Eye (tissue), 1 donor: ENCODE data around the gene FAM43B.
"Not testable (repeated sequence)": the region's sequence is repeated elsewhere in the genome, so short reads cannot be mapped to it uniquely, and the experiment has no call there.

Source experiments
- DNase-seq: peaks from one replicate; pipeline ENCODE4 v3.0.0-alpha.2; 2015

Gene FAM43B, protein sequence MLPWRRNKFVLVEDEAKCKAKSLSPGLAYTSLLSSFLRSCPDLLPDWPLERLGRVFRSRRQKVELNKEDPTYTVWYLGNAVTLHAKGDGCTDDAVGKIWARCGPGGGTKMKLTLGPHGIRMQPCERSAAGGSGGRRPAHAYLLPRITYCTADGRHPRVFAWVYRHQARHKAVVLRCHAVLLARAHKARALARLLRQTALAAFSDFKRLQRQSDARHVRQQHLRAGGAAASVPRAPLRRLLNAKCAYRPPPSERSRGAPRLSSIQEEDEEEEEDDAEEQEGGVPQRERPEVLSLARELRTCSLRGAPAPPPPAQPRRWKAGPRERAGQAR

GRCh38 chr1:20551945-20552727, at the start of gene FAM43B:
TSS of gene FAM43B (plus strand) at chr1:20552573. CDS start at chr1:20552974, 401 bp downstream.
- DNase-seq: peak; percentile 89

DNA sequence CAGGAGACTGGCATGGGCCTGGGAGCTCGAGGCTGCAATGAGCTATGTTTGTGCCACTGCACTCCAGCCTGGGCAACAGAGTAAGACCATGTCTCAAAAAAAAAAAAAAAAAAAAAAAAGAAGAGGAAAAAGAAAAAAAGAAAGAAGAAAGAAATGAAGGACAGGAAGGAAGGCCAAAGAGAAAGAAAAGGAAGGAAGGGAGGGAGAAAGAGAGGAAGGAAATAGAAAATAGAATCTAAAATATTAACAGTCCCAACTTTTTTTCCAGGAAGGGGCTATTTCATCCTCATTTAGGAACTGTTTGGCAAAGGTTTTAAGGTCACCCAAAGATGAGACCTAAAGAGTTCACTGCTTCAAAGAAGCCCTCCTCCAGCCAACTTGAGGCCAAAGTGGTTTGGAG, 46.9 kb upstream of the FAM43B start:
- DNase-seq: no peak

- DNase-seq: no peak
Measured at GRCh38 chr1:20507248-20507563, 45.2 kb upstream of the FAM43B start.

DNA sequence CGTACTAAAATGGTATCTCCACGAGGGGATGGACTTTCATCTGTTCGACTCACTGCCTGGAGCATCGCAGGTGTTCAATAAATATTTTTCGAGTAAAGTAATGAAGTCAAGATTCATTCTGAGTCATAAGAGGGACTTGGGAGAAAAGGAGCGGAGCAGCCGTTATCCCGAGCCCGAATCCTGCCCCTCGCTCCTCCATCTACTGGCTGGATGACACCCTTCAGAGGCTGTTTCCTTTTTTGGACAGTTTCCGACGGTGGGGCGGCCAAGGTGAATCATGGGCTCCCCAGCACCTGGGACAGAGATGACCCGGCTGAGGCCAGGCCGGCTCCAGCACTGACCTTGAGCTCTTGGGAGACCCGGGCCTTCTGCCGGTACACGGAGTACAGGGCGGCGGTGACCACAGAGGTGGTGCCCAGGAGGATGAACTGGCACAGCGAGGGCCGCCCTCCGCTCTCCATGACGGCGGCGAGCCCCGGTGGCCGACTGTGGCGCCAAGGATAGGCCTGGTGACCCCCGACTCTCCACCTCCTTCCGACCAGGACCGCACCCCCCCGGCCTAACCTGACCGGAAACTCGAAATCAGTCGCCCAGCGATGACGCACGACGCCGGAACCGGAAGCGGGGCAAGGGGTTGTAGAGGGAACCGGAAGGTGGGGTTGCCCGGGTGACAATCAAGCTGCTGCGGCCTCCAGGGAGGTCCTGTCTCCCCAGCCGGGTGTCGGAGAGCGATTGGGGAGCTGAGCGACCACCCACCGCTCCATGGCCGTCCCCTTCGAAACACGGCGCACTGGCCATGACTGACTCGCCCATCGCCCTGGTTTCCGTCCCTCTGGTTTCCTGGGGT, 44.6 kb upstream of the FAM43B start, which contains the start of gene MUL1:
MUL1 (minus strand) TSS at position 588 of the 847 bp plus-strand sequence; CDS start at position 461, 127 bp downstream.
- peak; percentile 98 for DNase-seq

DNA sequence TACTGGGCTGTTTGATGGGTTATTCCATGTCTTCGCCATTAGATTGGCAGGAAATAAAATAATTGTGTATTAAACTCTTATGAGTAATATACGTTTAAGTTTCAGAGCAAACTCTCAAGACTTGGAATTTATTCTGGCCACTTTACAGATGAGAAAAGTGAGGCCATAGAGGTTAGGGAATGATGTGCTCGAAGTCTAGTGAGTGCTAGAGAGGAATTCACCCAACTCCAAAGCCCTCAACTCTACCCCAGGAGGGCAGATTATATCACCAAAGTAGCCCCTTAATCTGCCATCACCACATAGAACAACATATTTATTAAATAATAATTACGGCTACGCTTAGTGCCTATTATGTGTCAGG, 44.0 kb upstream of the FAM43B start:
- no peak for DNase-seq

DNA sequence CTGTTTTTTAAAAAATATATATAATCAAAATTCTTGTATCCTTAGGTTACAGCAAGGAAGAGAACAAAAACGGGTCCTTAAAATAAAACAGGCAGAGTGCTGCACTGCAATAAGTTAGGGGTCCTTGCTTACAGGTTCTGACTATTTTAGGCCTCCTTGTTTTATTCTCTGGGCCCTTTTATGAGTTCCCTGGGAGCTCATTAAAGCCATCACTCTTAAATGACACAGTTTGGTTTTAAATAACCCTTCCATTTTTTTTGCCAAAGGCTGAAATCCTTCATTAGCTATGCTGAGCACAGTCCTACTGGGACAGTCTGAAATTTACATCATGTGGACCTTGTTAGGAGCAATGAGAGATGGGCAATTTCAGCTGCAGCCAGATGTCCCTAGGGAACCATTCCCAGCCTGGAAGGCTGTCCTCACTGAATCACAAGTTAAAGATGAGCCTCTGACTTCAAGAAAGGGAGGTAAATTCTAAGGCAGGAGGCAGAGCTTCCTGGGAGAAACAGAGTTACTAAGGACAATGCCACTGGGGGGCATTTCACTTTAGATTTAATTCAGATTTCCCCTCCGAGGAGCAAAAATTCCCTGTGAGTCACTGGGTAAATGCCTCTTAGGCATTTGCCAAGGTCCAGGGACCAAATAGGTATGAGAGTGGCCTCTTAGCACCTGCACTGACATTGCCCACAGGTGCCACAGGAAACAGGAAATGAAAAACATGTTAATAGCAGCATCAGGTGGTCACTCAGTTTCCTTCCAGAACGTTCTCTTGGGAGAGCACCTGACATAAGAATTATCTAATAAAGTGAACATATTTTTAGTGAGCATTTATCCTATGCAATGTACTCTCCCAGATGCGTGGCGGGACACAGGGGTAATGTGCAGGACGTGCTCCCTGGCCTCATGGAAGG, 40.6 kb upstream of the FAM43B start:
- DNase-seq: no peak

DNA sequence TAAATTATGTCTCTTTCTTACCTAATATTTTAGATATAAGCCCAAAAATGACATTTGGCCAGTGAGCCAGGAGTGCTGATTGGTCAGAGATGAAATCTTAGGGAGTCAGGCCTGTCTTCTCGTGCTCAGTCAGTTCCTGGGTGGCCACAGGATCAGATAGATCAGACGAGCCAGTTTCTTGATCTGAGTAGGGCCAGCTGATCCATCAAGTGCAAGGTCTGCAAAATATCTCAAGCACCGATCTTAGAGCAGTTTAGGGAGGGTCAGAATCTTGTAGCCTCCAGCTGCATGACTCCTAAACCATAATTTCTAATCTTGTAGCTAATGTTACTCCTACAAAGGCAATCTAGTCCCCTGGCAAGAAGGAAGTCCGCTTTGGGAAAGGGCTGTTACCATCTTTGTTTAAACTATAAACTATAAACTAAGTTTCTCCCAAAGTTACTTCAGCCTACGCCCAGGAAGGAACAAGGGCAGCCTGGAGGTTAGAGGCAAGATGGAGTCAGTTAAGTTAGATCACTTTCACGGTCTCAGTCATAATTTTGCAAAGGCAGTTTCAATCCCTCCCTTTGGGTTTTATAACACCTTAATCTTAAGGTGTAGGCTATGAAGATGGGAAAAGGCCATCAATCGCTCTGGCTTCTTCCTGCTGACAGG, 32.6 kb upstream of the FAM43B start:
- DNase-seq: not testable (repeated sequence)

- DNase-seq: peak; percentile 96
Measured at GRCh38 chr1:20521960-20522861, 30.2 kb upstream of the FAM43B start.

DNA sequence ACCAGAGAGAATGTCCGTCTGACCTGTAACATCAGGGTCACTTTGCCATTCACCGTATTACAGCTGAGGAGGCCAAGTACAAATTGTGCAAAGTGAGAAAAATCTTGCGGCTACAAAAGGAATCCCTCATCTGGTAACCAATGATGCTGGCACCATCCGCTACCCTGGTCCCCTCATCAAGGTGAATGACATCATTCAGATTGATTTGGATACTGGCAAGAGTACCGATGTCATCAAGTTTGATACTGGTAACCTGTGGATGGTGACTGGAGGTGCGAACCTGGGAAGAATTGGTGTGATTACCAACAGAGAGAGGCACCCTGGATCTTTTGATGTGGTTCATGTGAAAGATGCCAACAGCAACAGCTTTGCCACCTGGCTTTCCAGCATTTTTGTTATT, 26.1 kb upstream of the FAM43B start:
- no peak for DNase-seq

- DNase-seq: no peak
Measured at GRCh38 chr1:20528221-20528620, 24.2 kb upstream of the FAM43B start.

DNA sequence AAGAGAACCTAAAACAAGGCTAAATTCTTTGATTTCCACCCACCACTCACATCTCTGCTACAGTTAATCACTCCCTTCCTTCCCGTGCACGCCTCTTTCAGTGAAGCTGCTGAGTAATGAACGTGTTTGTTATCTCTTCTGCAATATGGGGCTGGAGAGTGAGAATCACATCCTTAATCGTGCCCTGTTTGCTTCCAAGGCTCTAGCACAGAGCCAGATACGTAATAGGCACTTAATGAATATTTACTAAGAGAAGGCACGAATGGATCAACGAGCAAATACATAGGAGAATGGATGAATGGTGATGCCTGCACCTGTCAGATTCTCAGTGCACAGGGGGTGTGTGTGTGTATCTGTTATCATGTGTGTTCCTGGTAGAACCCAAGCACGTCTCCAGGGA, 22.1 kb upstream of the FAM43B start:
- DNase-seq: no peak

DNA sequence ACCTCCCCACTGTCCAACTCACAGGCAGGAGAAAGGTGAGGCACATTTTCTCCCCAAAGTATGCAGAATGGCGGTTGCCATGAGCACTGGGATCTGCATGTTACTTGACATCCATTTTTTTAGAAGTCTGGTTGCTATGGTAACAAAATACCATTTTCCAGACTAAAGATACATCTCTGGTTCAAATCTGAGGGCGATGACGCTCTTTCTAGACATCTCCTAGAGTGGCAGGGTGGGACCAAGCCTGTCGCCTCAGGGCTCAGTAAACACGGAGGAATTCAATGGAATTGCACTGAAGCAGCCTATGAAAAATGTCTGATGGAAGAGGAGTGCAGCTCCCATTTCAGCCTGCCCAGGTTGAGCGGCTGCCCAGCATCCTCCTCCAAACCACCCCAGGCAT, 21.5 kb upstream of the FAM43B start:
- no peak for DNase-seq

- no peak for DNase-seq
Measured at GRCh38 chr1:20533635-20534034, 18.7 kb upstream of the FAM43B start.

GRCh38 chr1:20534659-20535417, 17.5 kb upstream of the FAM43B start:
- no peak for DNase-seq

GRCh38 chr1:20538227-20538626, 14.1 kb upstream of the FAM43B start:
- no peak for DNase-seq

GRCh38 chr1:20538760-20539551, 13.4 kb upstream of the FAM43B start:
- no peak for DNase-seq

- DNase-seq: no peak
Measured at GRCh38 chr1:20540281-20540680, 12.1 kb upstream of the FAM43B start.

DNA sequence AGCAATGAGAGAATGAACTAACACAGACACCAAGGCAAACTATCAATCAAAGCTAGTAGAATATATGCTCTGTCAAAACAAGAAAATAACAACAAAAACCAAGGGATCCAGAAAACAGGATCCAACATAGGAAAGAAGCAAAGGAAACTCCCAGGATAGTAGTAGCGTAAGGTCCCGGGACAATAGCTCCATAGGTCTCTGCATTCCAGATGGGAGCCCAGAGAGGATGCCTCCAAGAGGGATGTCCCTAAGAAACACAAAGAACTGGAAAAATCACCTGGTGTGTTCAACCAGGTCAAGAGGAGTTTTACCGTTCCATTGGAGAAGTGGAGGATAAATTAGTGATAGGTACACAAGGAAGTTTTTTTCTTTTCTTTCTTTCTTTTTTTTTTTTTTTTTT, 5.7 kb upstream of the FAM43B start:
- no peak for DNase-seq

DNA sequence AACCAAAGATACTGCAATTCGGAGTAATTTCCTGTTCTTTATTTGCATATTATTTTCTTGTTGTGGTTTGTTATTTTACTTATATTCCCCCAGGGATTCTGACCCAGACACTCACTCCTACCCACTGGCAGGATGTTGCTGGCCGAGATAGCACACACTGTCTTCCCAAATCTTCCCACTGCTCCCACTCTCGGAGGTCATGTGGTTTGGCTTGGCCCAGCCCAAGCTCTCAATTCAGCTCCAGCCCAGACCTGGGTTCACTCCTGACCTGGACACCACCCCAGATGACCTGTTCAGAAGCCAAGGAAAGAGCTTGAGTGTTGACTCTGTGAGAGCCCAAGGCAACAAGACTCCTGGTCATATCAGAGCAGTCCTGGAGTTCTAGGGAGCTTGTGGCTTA, 1.2 kb upstream of the FAM43B start:
- no peak for DNase-seq
